HUDEP-2 (cell line): ENCODE measurements around the gene MAPKAP1.
A peak's percentile ranks its signal among the peaks of the same experiment; 100 is the strongest.
"Not testable (repeated sequence)": the region's sequence is repeated elsewhere in the genome, so short reads cannot be mapped to it uniquely, and the experiment has no call there.

ENCODE experiments used
- DNase-seq, 76 experiments: peaks; one replicate each; lab custom pipeline; 2025; ENCODE audit not compliant: unreplicated experiment in 76 of 76; lab: John Stamatoyannopoulos, UW

MAPKAP1 gene

GRCh38 chr9:125572461-125572860 is 134.5 kb downstream of the MAPKAP1 start:
- not testable (repeated sequence) for DNase-seq

- not testable (repeated sequence) for DNase-seq
Observed at GRCh38 chr9:125571824-125572223, 135.2 kb downstream of the MAPKAP1 start.

GRCh38 chr9:125570246-125570645 is 136.8 kb downstream of the MAPKAP1 start:
- peak in 1 of 76 experiments; percentile 8 for DNase-seq

GRCh38 chr9:125568621-125569020 is 138.4 kb downstream of the MAPKAP1 start:
- DNase-seq: no peak

GRCh38 chr9:125566051-125566450 is 141.0 kb downstream of the MAPKAP1 start:
- DNase-seq: not testable (repeated sequence)

- DNase-seq: no peak
Observed at GRCh38 chr9:125565126-125565525, 141.9 kb downstream of the MAPKAP1 start.

- DNase-seq: no peak
Observed at GRCh38 chr9:125564631-125565030, 142.4 kb downstream of the MAPKAP1 start.

GRCh38 chr9:125561509-125562148 is 145.4 kb downstream of the MAPKAP1 start:
- DNase-seq: no peak

- no peak for DNase-seq
Observed at GRCh38 chr9:125559894-125560293, 147.1 kb downstream of the MAPKAP1 start.

GRCh38 chr9:125559194-125559593 is 147.8 kb downstream of the MAPKAP1 start:
- no peak for DNase-seq

GRCh38 chr9:125558453-125559092 is 148.4 kb downstream of the MAPKAP1 start:
- peak in 48 of 76 experiments; percentile 2 to 70 (median 24) for DNase-seq

- no peak for DNase-seq
Observed at GRCh38 chr9:125556046-125556721, 150.8 kb downstream of the MAPKAP1 start.

GRCh38 chr9:125554726-125555125 is 152.3 kb downstream of the MAPKAP1 start:
- no peak for DNase-seq

- peak in 1 of 76 experiments; percentile 10 for DNase-seq
Observed at GRCh38 chr9:125551781-125552180, 155.2 kb downstream of the MAPKAP1 start.

- no peak for DNase-seq
Observed at GRCh38 chr9:125549891-125550885, 156.8 kb downstream of the MAPKAP1 start.

GRCh38 chr9:125549465-125549871 is 157.5 kb downstream of the MAPKAP1 start:
- no peak for DNase-seq

GRCh38 chr9:125549039-125549438 is 158.0 kb downstream of the MAPKAP1 start:
- no peak for DNase-seq

GRCh38 chr9:125548141-125548540 is 158.9 kb downstream of the MAPKAP1 start:
- no peak for DNase-seq

GRCh38 chr9:125547368-125547767 is 159.6 kb downstream of the MAPKAP1 start:
- no peak for DNase-seq

- DNase-seq: no peak
Observed at GRCh38 chr9:125545845-125546244, 161.2 kb downstream of the MAPKAP1 start.
